ENCODE measurements around the gene MSLN.

- TF ChIP-seq SIRT6 (IDR thresholded peaks at IDR 0.05; ENCODE audit: low read depth, low read length), result no peak
- TF ChIP-seq ZFP1 (CRISPR knock-in tag; IDR thresholded peaks at IDR 0.05), result no peak
- no peak for TF ChIP-seq ETS2 (tag; IDR thresholded peaks at IDR 0.05; ENCODE audit: borderline replicate concordance, poor library complexity, severe bottlenecking)
These were observed 17.9 kb downstream of the MSLN start for GRCh38 chr16:778447-778846.
